ENCODE data around the gene MYO1F. TPM values are rescaled to one million over a fixed set of nuclear protein-coding genes. Genes with fewer than 3 reads are reported as not detected.

MYO1F gene
- polyA plus RNA-seq, 2 donors, result 2.5 to 7.9 TPM

DNA sequence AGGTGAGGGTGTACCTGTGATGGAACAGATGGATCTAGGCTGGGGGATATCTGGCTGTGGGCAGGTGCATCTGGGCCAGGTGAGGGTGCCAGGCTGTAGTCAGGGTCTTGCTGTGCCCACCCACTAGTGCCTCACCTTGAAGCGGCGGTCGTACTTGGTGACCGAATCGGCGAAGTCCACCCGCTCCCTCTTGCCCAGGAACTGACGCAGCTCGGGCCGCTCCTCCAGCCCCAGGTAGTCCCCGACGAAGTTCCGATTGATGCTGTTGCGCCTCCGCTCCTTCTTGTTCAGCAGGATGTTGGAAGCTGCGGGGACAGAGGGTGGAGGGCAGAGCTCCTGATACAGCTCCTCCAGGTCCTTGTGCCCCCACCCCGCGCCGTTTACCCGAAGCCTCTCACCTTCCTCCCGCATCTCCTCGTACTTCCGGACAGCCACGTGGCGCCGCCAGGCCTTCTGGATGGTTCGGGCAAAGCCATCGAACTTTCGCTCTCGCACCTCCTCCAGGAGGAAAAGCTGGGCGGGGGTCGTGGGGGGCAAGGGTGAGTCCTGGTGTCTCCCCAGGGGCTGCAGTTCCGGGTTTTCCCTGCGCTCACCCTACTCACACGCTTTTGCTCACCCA lies 47.1 kb downstream of the MYO1F start:
- peaks cover 0 to 8% of the 10 kb centered on the region in 2 donors for H3K4me1 ChIP-seq (ENCODE audit: control insufficient read depth in 2 of 2, insufficient read depth in 2 of 2, low read length in 1 of 2)
- no peaks in the 10 kb centered on the region for H3K27me3 ChIP-seq (ENCODE audit: control insufficient read depth in 1 of 2, insufficient read depth in 2 of 2, low read length in 2 of 2)
- no peaks in the 10 kb centered on the region for H3K9me3 ChIP-seq (ENCODE audit: control insufficient read depth in 2 of 2, insufficient read depth in 1 of 2, low read depth in 1 of 2, low read length in 1 of 2)
- 93 to 95% methylated on average over 35 of the region's 35 CpGs for WGBS, 2 donors
- no peak overlapping the region for H3K4me3 ChIP-seq (ENCODE audit: low read depth in 1 of 2, low read length in 2 of 2)
- no peak overlapping the region for H3K27ac ChIP-seq (ENCODE audit: low read depth in 2 of 2, low read length in 1 of 2)
- peaks cover 0 to 6% of the 10 kb centered on the region in 2 donors for H3K36me3 ChIP-seq (ENCODE audit: control insufficient read depth in 2 of 2, insufficient read depth in 2 of 2, low read length in 1 of 2)

- WGBS, 2 donors, result 85 to 86% methylated on average over 4 of the region's 4 CpGs
- Histone ChIP-seq H3K9me3 (ENCODE audit: control insufficient read depth in 2 of 2, insufficient read depth in 1 of 2, low read depth in 1 of 2, low read length in 1 of 2) (no peaks in the 10 kb centered on the region), H3K36me3 (ENCODE audit: control insufficient read depth in 2 of 2, insufficient read depth in 2 of 2, low read length in 1 of 2) (peaks cover 0 to 6% of the 10 kb centered on the region in 2 donors), H3K4me3 (ENCODE audit: low read depth in 1 of 2, low read length in 2 of 2) (no peak overlapping the region), H3K4me1 (ENCODE audit: control insufficient read depth in 2 of 2, insufficient read depth in 2 of 2, low read length in 1 of 2) (peaks cover 0 to 8% of the 10 kb centered on the region in 2 donors), H3K27me3 (ENCODE audit: control insufficient read depth in 1 of 2, insufficient read depth in 2 of 2, low read length in 2 of 2) (no peaks in the 10 kb centered on the region), H3K27ac (ENCODE audit: low read depth in 2 of 2, low read length in 1 of 2) (peak overlapping the region in 1 of 2 donors; percentile 63)
These were observed 47.8 kb downstream of the MYO1F start for GRCh38 chr19:8529369-8530006.

DNA sequence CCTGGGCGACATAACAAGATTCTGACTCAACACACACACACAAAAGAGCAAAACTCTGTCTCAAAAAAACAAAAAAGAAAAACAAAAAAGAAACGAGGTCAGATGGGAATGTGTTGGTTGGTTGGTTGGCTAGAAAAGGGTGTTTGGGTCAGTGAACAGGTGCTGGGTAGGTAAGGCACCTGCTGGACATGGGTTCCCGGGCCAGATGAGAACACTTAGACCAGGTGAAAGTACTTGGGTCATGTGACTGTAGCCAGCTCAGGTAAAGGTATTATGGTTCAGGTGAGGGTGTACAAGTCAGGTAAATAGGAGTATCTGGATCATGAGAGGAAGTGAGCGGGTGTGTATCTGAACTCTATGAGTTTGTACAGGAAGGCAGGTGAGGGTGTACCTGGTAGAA lies 48.7 kb downstream of the MYO1F start:
- peak overlapping the region in 1 of 2 donors; percentile 65 for H3K27ac ChIP-seq (ENCODE audit: low read depth in 2 of 2, low read length in 1 of 2)
- no peaks in the 10 kb centered on the region for H3K27me3 ChIP-seq (ENCODE audit: control insufficient read depth in 1 of 2, insufficient read depth in 2 of 2, low read length in 2 of 2)
- peaks cover 0 to 8% of the 10 kb centered on the region in 2 donors for H3K4me1 ChIP-seq (ENCODE audit: control insufficient read depth in 2 of 2, insufficient read depth in 2 of 2, low read length in 1 of 2)
- peaks cover 0 to 6% of the 10 kb centered on the region in 2 donors for H3K36me3 ChIP-seq (ENCODE audit: control insufficient read depth in 2 of 2, insufficient read depth in 2 of 2, low read length in 1 of 2)
- WGBS, 2 donors, result 64 to 65% methylated on average over 4 of the region's 4 CpGs
- H3K9me3 ChIP-seq (ENCODE audit: control insufficient read depth in 2 of 2, insufficient read depth in 1 of 2, low read depth in 1 of 2, low read length in 1 of 2), result no peaks in the 10 kb centered on the region
- H3K4me3 ChIP-seq (ENCODE audit: low read depth in 1 of 2, low read length in 2 of 2), result no peak overlapping the region

- Histone ChIP-seq H3K36me3 (ENCODE audit: control insufficient read depth in 2 of 2, insufficient read depth in 2 of 2, low read length in 1 of 2) (peaks cover 0 to 6% of the 10 kb centered on the region in 2 donors), H3K27ac (ENCODE audit: low read depth in 2 of 2, low read length in 1 of 2) (peak overlapping the region; percentile 61 to 92), H3K4me1 (ENCODE audit: control insufficient read depth in 2 of 2, insufficient read depth in 2 of 2, low read length in 1 of 2) (peaks cover 0 to 8% of the 10 kb centered on the region in 2 donors), H3K9me3 (ENCODE audit: control insufficient read depth in 2 of 2, insufficient read depth in 1 of 2, low read depth in 1 of 2, low read length in 1 of 2) (no peaks in the 10 kb centered on the region), H3K27me3 (ENCODE audit: control insufficient read depth in 1 of 2, insufficient read depth in 2 of 2, low read length in 2 of 2) (no peaks in the 10 kb centered on the region), H3K4me3 (ENCODE audit: low read depth in 1 of 2, low read length in 2 of 2) (peak overlapping the region; percentile 54 to 67)
- WGBS, 2 donors, result 18 to 21% methylated on average over 57 of the region's 57 CpGs
These were observed 50.7 kb downstream of the MYO1F start for GRCh38 chr19:8526345-8527091.

GRCh38 chr19:8525401-8525684 lies 51.9 kb downstream of the MYO1F start:
- Histone ChIP-seq H3K27ac (ENCODE audit: low read depth in 2 of 2, low read length in 1 of 2) (peak overlapping the region; percentile 61 to 92), H3K27me3 (ENCODE audit: control insufficient read depth in 1 of 2, insufficient read depth in 2 of 2, low read length in 2 of 2) (no peaks in the 10 kb centered on the region), H3K9me3 (ENCODE audit: control insufficient read depth in 2 of 2, insufficient read depth in 1 of 2, low read depth in 1 of 2, low read length in 1 of 2) (no peaks in the 10 kb centered on the region), H3K4me1 (ENCODE audit: control insufficient read depth in 2 of 2, insufficient read depth in 2 of 2, low read length in 1 of 2) (peaks cover 0 to 8% of the 10 kb centered on the region in 2 donors), H3K36me3 (ENCODE audit: control insufficient read depth in 2 of 2, insufficient read depth in 2 of 2, low read length in 1 of 2) (peaks cover 0 to 5% of the 10 kb centered on the region in 2 donors), H3K4me3 (ENCODE audit: low read depth in 1 of 2, low read length in 2 of 2) (peak overlapping the region; percentile 37 to 67)
- WGBS, 2 donors, result 15 to 24% methylated on average over 15 of the region's 15 CpGs

- Histone ChIP-seq H3K4me1 (ENCODE audit: control insufficient read depth in 2 of 2, insufficient read depth in 2 of 2, low read length in 1 of 2) (no peaks in the 10 kb centered on the region), H3K36me3 (ENCODE audit: control insufficient read depth in 2 of 2, insufficient read depth in 2 of 2, low read length in 1 of 2) (no peaks in the 10 kb centered on the region), H3K4me3 (ENCODE audit: low read depth in 1 of 2, low read length in 2 of 2) (no peak overlapping the region), H3K9me3 (ENCODE audit: control insufficient read depth in 2 of 2, insufficient read depth in 1 of 2, low read depth in 1 of 2, low read length in 1 of 2) (no peaks in the 10 kb centered on the region), H3K27ac (ENCODE audit: low read depth in 2 of 2, low read length in 1 of 2) (no peak overlapping the region), H3K27me3 (ENCODE audit: control insufficient read depth in 1 of 2, insufficient read depth in 2 of 2, low read length in 2 of 2) (no peaks in the 10 kb centered on the region)
- WGBS, 2 donors, result 94 to 97% methylated on average over 6 of the region's 6 CpGs
These were observed 57.9 kb downstream of the MYO1F start for GRCh38 chr19:8519388-8519787.

DNA sequence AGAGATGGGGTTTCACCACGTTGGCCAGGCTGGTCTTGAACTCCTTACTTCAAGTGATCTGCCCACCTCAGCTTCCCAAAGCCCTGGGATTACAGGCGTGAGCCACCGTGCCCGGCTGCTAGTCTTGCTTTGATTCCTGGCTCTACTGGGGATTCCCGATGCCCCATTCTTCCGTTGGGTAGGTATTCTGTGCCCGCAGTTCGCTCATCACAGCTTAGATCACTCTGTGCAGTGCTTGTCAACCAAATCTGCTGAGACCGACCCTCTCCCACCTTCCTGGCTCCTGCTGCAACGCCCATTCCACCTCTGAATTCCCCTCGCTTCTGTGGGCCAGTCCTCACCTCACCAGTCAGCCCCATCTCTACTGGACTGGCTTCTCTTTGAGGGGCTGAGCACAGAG lies 58.7 kb downstream of the MYO1F start:
- Histone ChIP-seq H3K4me1 (ENCODE audit: control insufficient read depth in 2 of 2, insufficient read depth in 2 of 2, low read length in 1 of 2) (no peaks in the 10 kb centered on the region), H3K4me3 (ENCODE audit: low read depth in 1 of 2, low read length in 2 of 2) (no peak overlapping the region), H3K27me3 (ENCODE audit: control insufficient read depth in 1 of 2, insufficient read depth in 2 of 2, low read length in 2 of 2) (no peaks in the 10 kb centered on the region), H3K27ac (ENCODE audit: low read depth in 2 of 2, low read length in 1 of 2) (no peak overlapping the region), H3K9me3 (ENCODE audit: control insufficient read depth in 2 of 2, insufficient read depth in 1 of 2, low read depth in 1 of 2, low read length in 1 of 2) (no peaks in the 10 kb centered on the region), H3K36me3 (ENCODE audit: control insufficient read depth in 2 of 2, insufficient read depth in 2 of 2, low read length in 1 of 2) (no peaks in the 10 kb centered on the region)
- WGBS, 2 donors, result 78 to 80% methylated on average over 11 of the region's 11 CpGs

- Histone ChIP-seq H3K4me3 (ENCODE audit: low read depth in 1 of 2, low read length in 2 of 2) (no peak overlapping the region), H3K9me3 (ENCODE audit: control insufficient read depth in 2 of 2, insufficient read depth in 1 of 2, low read depth in 1 of 2, low read length in 1 of 2) (no peaks in the 10 kb centered on the region), H3K4me1 (ENCODE audit: control insufficient read depth in 2 of 2, insufficient read depth in 2 of 2, low read length in 1 of 2) (peaks cover 3 to 7% of the 10 kb centered on the region in 2 donors), H3K27me3 (ENCODE audit: control insufficient read depth in 1 of 2, insufficient read depth in 2 of 2, low read length in 2 of 2) (no peaks in the 10 kb centered on the region), H3K27ac (ENCODE audit: low read depth in 2 of 2, low read length in 1 of 2) (peak overlapping the region in 1 of 2 donors; percentile 17), H3K36me3 (ENCODE audit: control insufficient read depth in 2 of 2, insufficient read depth in 2 of 2, low read length in 1 of 2) (no peaks in the 10 kb centered on the region)
- 48 to 50% methylated on average over 10 of the region's 10 CpGs for WGBS, 2 donors
These were observed 59.4 kb downstream of the MYO1F start for GRCh38 chr19:8517551-8518442.

DNA sequence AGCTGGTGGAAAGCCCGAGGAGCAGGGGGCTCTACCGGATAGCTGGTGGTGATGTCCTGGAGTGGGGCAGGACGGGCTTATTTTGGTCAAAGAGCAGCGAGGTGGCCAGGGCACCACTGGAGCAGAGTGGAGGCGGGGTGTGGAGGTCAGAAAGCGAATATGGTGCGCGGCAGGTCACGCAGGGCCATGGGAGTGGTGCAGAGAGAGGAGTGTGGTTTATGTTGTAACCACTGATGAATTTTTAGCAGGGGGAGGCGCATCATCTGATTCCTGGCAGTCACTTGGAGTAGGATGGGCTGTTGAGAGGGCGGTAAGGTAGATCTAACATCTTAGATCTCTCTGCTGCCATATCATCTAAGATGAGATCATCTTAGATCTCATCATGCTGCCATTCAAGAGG lies 61.9 kb downstream of the MYO1F start:
- Histone ChIP-seq H3K27me3 (ENCODE audit: control insufficient read depth in 1 of 2, insufficient read depth in 2 of 2, low read length in 2 of 2) (no peaks in the 10 kb centered on the region), H3K27ac (ENCODE audit: low read depth in 2 of 2, low read length in 1 of 2) (no peak overlapping the region), H3K4me3 (ENCODE audit: low read depth in 1 of 2, low read length in 2 of 2) (no peak overlapping the region), H3K36me3 (ENCODE audit: control insufficient read depth in 2 of 2, insufficient read depth in 2 of 2, low read length in 1 of 2) (peaks cover 0 to under 1% of the 10 kb centered on the region in 2 donors), H3K4me1 (ENCODE audit: control insufficient read depth in 2 of 2, insufficient read depth in 2 of 2, low read length in 1 of 2) (peaks cover 8 to 13% of the 10 kb centered on the region in 2 donors), H3K9me3 (ENCODE audit: control insufficient read depth in 2 of 2, insufficient read depth in 1 of 2, low read depth in 1 of 2, low read length in 1 of 2) (no peaks in the 10 kb centered on the region)
- WGBS, 2 donors, result 76 to 81% methylated on average over 11 of the region's 11 CpGs

All from esophagus (tissue), 2 donors.